ENCODE measurements around the gene CACNB1.
A peak's percentile ranks its signal among the peaks of the same experiment; 100 is the strongest.

Gene CACNB1

DNA sequence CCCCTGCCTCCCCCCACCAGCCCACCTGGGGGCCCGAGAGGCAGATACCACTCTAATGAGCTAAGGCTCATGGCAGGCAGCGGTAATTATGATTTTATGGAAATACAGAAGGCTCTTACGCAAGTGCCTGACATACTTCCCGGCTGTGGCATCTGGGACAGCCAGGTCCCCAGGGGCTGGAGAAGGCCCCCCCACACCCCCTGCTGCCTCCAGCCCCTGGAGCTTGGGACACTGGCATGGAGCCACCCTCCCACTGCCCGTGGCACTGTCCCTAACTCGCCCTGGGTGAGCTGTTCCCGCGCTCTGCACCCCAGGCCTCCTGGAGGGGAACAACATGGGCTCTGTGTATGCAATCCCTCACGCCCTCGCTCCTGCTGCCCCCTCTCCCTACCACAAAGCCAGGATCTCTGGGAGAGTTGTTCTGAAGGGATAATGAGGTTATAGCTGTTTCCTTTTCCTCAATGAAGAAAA, 33.7 kb upstream of the CACNB1 start:
- Mint-ChIP-seq H3K27ac (no peak overlapping the region), H3K4me3 (no peak overlapping the region), H3K9me3 (no peaks in the 10 kb centered on the region), H3K36me3 (no peaks in the 10 kb centered on the region), H3K27me3 (peaks cover 9% of the 10 kb centered on the region), H3K4me1 (peaks cover 21% of the 10 kb centered on the region)

DNA sequence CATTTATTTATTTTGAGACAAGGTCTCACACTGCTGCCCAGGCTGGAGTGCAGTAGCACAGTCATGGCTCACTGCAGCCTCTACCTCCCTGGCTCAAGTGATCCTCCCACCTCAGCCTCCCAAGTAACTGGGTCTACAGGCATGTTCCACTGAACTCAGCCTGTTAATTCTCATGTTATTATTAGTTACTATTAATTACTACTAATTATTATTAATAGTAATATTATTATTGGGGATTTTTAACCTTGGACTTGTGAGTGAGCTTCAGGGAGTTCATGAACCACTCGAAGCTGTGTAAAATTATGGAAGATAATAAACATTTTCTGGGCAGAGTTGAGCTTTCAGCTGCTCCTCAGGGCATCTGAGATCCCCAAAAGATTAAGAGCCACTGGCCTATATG, 32.9 kb upstream of the CACNB1 start:
- Mint-ChIP-seq H3K4me3 (no peak overlapping the region), H3K4me1 (peaks cover 18% of the 10 kb centered on the region)

DNA sequence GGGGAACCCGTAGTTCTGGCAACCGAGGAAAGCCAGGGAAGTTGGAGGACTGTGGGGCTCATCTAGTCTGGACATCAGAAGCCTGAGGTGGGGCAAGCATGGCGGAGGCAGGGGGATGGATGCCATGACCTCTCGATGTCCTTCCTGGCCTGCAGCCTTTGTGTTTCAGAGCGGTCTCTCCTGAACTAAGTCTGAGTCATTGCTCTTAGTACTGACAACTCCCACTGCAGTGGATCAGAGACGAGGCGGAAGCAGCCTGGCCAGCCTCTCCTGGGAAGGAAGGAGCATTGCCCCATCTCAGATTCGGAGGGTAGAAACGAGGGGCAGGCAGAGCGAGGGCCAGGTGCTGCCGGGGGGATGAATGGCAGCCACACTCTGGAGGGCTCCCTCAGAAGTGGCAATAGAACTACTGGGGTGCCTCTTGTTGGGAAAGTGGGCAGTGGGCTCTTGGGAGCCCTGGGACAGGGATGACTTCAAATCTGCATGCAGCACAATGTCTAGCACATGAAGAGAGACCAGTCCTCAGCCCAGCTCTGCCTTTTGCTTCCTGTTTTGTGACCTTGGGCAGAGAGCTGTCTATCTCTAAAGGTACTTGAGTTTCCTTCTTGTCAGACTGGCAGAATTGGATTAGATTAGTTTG, 31.9 kb upstream of the CACNB1 start:
- Mint-ChIP-seq H3K4me3 (no peak overlapping the region), H3K4me1 (peaks cover 17% of the 10 kb centered on the region), H3K27ac (no peak overlapping the region), H3K36me3 (no peaks in the 10 kb centered on the region), H3K9me3 (no peaks in the 10 kb centered on the region), H3K27me3 (peaks cover 13% of the 10 kb centered on the region)

More for the DNA sequence above, 32.9 kb upstream of the CACNB1 start:
- peaks cover 12% of the 10 kb centered on the region for H3K27me3 Mint-ChIP-seq
- no peaks in the 10 kb centered on the region for H3K9me3 Mint-ChIP-seq
- no peak overlapping the region for H3K27ac Mint-ChIP-seq
- no peaks in the 10 kb centered on the region for H3K36me3 Mint-ChIP-seq

DNA sequence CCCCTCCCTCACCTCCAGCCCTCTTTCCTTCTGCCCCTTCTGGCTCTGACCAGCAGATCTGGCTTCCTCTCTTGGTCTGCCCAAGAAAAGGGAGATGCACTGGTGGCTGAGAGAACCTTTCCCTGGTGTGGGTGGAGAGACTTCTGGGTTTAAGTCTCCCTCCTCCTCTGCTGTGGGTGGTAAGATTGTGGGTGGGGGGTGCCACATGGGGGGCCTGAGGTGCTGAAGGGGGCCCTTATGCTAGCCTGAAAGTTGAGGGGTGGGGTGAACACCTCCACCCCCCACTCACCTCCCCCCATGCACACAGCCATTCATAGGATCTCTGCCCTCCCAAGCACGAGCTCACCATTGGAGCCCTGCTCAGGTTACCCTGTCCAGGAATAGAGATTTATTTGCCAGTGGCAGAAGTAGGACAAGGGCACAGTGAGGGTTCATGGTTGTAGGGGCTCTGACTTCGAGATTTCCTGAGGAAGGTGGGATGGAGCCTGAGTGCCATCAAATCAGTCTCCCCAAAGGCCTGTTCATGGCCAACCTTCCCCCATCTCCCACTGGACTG, 30.0 kb upstream of the CACNB1 start:
- no peaks in the 10 kb centered on the region for H3K9me3 Mint-ChIP-seq
- H3K4me1 Mint-ChIP-seq, result peaks cover 17% of the 10 kb centered on the region
- no peaks in the 10 kb centered on the region for H3K36me3 Mint-ChIP-seq
- peaks cover 16% of the 10 kb centered on the region for H3K27me3 Mint-ChIP-seq
- no peak overlapping the region for H3K4me3 Mint-ChIP-seq
- no peak overlapping the region for H3K27ac Mint-ChIP-seq

DNA sequence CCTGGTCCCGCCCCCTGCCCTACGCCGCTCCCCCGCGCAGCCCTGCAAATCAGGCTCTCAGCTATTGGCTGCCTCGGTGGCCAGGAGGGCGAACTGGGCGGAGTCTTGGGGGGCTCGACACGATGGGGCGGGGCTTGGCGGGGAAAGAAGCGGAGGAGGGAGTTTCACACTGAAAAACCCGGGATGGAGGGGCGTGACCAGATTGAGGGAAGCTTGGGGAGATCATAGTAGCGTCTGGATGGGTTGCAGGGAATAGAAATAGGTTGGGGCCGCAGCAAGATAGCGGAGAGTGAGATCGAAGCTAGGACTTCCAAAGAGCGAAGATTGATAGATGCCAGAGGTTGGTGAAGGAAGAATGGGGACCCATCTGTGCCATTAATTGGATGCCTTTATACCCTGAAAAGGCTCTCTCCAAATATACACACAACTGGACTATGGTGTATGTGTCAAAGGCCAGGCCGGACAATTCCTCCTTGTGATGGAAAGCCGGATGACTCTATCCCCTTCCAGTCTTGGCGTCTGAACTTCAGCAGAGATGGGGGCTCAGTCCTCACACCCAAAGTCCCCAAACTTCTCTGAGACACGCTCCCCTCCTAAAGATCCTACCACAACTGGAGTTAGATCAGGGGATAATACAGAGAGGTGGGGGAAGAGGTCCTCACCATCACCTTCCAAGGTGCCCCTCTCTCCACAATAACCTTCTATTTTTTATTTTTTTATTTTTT, 28.7 kb upstream of the CACNB1 start:
- Mint-ChIP-seq H3K36me3 (no peaks in the 10 kb centered on the region), H3K9me3 (no peaks in the 10 kb centered on the region), H3K4me3 (peak overlapping the region; percentile 88), H3K27me3 (peaks cover 16% of the 10 kb centered on the region), H3K4me1 (peaks cover 6% of the 10 kb centered on the region), H3K27ac (no peak overlapping the region)

DNA sequence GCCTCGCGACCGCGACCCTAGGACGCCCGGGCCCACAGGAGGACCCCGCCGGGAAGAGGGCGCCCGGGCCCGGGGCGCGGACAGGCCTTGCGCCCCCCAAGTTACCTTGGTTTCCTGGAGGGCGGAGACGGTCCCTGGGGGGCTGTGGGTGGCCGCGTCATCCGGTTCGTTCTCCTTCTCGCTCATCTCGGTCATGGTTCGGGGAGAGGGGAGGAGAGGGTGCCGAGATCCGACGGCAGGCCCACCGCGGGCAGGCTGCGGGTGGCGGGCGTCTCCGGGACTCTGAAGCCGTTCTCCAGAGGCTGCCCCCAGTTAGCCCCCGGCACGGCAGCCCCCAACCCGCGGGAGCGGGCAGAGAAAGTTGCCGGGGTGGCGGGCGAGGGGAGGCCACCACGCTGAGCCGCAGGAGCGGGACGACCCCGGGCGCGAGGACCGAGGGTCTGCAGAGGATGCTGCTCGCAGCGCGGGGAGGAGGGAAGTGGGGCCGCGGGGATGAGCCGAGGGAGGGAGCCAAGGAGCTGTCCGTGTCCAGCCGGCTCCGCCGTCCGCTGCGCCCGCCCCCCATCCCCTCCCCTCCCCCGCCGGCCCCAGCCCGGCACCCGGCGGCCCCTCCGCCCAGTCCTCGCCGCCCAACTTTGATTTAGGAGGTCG, 28.0 kb upstream of the CACNB1 start, which contains the start of gene STAC2:
TSS of gene STAC2 (minus strand) at position 638 of the 651 bp plus-strand sequence. CDS start at position 195, 443 bp downstream.
- Mint-ChIP-seq H3K4me3 (peak within 1 kb of the TSS; percentile 88), H3K27ac (no peak within 1 kb of the TSS), H3K27me3 (peaks cover 16% of the 10 kb centered on the region), H3K9me3 (no peaks in the 10 kb centered on the region), H3K36me3 (no peaks in the 10 kb centered on the region), H3K4me1 (peaks cover 6% of the 10 kb centered on the region)

DNA sequence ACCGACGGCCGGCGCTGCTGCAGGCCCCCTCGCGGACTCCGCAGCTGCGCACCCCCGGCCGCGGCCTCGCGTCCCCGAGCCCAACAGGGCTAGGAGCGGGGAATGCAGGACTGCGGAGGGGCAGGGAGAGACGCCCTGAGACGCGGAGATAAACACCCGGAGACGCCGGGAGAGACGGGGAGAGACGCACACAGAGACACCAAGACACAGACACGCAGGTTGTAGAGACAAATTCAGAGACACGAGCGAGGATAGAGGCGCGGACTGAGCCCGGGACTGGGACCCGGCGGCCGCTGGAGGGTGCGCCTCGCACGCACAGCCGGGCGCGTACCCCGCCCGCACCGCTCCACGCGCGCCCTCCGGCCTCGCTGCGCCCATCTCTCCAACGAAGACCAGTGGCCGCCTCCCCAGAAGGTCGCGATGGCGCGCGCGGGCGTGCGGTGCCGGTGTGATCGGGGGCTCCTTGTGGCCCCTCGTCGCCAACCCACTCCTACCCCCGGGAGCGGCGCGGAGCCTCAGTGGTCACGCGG, 27.4 kb upstream of the CACNB1 start:
- Mint-ChIP-seq H3K27me3 (peaks cover 16% of the 10 kb centered on the region), H3K4me1 (peaks cover 6% of the 10 kb centered on the region), H3K9me3 (no peaks in the 10 kb centered on the region), H3K36me3 (no peaks in the 10 kb centered on the region), H3K4me3 (peak overlapping the region; percentile 82), H3K27ac (no peak overlapping the region)

DNA sequence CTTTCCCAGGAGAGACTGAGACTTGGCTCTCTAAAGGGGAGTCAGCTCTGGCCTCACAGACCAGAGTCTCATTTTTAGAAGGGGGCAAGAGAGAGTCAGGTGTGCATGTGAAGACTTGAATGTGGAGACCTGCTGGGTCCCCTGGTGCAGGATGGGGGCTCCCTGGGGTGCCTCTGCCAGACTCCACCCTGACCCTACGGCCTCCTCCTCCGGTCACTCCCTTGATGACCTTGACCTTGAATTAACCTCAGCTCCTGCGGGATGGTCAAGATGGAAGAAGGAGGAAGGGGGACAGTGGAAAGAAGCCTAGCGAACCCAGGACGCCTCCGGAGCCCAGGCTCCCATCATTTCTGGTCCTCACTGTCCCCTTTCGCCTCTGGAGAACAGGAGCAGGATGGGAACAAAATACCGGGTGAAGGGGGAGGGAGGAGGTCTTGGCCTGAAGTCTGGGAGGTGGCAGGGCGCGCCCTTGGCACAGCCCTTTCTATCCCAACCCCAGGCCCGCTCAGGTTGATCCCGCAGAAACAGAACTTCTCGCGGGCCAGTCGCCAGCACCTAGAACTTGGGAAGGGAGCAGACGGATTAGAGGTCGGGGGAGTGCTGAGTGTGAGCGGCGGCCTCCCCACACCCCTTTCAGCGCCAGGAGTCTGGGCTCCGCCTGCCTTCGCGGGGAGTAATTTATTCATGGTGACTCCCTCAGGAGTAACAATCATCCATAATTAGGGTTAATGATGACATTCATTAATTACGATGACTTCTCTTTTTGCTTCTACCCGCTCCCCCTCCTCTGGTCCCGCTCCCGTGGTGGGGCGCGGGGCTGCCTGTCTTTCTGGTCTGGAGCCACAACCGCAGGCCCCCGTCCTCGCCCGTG, 26.7 kb upstream of the CACNB1 start:
- peaks cover 15% of the 10 kb centered on the region for H3K27me3 Mint-ChIP-seq

DNA sequence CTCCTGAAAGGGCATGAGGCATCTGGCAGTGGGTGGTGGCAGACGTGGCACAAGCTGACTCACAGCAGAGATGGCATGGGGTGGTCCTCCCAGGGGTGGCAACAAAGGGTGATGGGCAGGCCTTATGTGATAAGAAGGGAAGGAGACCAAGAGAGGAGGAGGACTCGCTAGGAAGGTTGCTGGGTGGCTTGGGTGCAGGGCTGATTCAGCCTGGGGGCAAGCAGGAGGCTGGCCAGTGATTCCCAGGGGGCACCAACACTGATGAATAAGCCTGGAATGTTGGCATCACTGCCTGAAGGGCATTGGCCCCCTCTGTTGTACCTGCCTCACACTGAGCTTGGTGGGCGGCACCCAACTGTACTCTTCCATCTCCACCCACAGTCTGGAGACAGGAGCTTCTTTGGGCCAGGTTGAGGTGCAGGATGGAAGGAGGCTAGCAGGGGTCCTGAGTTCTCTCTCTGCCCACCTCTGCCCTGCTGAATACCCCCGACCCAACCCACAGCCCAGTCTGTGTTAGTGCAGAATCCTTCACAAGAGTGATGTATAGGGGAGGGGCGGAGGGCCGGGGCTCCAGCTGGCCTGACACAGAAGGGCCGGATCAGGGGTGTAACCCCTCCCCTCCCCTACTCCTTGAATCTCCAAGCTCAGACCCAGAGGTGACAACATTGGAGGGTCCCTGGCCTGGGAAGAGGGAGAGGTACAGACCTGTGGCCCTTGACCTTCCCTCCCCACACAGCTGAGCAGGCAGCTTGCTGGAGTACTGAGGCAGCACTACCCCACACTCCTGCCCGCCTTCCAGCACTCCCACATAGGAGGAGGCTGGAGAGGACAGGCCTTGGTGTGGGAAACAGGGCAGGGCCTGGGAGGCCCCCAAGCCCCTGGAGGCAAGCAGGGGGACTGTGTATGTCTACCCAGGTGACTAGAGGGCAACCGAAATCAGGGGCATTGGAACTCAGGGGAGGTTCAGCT, 25.7 kb upstream of the CACNB1 start:
- no peak overlapping the region for H3K27ac Mint-ChIP-seq
- H3K36me3 Mint-ChIP-seq, result no peaks in the 10 kb centered on the region
- H3K4me1 Mint-ChIP-seq, result peaks cover 6% of the 10 kb centered on the region
- H3K27me3 Mint-ChIP-seq, result peaks cover 17% of the 10 kb centered on the region
- H3K4me3 Mint-ChIP-seq, result peak overlapping the region; percentile 60
- H3K9me3 Mint-ChIP-seq, result no peaks in the 10 kb centered on the region

More for the DNA sequence above, 26.7 kb upstream of the CACNB1 start:
- no peak overlapping the region for H3K27ac Mint-ChIP-seq
- H3K4me1 Mint-ChIP-seq, result peaks cover 6% of the 10 kb centered on the region
- H3K9me3 Mint-ChIP-seq, result no peaks in the 10 kb centered on the region
- H3K4me3 Mint-ChIP-seq, result peak overlapping the region; percentile 60
- H3K36me3 Mint-ChIP-seq, result no peaks in the 10 kb centered on the region

DNA sequence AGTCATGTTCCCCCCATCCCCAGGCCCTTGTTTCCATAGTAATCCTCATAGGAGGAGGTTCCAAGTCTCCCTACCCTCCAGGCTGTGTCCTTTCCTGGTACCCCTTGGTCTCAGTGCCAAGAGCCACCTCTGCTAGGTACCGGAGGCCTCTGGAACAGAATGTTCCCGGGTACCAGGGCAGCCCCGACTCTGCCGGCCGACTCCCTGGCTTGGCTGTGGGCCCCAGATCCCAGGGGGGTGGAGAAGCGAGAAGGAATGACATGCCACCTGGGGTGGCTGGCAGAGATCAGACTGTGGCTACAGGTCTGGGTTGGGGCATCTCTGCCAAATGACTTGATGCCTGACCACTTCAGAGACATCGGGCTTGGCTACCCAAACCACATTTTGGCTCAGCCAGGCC, 24.7 kb upstream of the CACNB1 start:
- Mint-ChIP-seq H3K9me3 (no peaks in the 10 kb centered on the region), H3K27me3 (peaks cover 12% of the 10 kb centered on the region), H3K4me1 (peaks cover 6% of the 10 kb centered on the region), H3K4me3 (no peak overlapping the region), H3K36me3 (no peaks in the 10 kb centered on the region), H3K27ac (no peak overlapping the region)

DNA sequence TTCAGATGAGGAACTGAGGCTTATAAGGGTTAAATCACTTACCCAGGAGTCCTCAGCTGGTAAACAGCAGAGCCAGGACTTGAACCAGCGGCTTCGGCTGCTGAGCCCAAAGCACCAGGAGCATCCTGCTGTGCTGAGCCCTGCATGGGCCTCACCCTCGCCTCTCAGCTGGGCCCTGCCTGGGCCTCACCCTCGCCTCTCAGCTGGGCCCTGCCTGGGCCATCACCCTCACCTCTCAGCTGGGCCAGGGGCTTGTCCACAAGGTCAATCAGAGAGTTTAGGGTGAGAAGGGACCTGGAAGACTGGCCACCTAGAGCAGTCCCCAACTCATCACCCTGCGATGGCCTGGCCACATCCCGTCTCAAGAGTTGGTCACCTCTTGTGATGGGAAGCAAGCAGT, 24.1 kb upstream of the CACNB1 start:
- Mint-ChIP-seq H3K27me3 (peaks cover 12% of the 10 kb centered on the region), H3K9me3 (no peaks in the 10 kb centered on the region), H3K4me3 (no peak overlapping the region), H3K27ac (no peak overlapping the region), H3K36me3 (no peaks in the 10 kb centered on the region), H3K4me1 (peaks cover 6% of the 10 kb centered on the region)

DNA sequence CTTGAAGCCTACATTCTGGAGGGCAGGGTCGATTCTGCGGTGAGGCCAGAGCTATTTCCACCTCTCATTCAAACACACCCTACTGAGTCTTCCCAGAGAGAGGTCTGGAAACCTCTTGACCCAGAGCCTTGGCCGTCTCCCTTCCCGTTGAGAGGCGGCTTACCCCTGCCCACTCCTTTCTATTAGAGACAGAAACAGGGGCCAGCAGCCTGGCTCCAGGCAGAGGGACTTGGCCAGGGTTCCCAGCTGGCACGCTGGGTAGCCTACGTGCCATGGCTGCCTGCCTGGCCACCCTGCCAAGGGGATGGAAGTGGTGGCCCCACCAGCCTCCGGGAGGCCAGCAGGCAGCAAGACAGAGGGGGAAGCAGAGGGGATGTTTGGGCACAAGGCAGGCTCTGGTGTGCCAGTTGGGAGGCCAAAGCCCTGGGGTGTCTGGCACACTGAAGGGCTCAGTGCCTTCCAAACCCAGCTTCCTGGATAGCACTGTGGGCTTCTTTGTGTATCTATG, 22.2 kb upstream of the CACNB1 start:
- Mint-ChIP-seq H3K4me1 (no peaks in the 10 kb centered on the region), H3K36me3 (no peaks in the 10 kb centered on the region), H3K27ac (no peak overlapping the region), H3K9me3 (no peaks in the 10 kb centered on the region), H3K27me3 (peaks cover 5% of the 10 kb centered on the region), H3K4me3 (no peak overlapping the region)

DNA sequence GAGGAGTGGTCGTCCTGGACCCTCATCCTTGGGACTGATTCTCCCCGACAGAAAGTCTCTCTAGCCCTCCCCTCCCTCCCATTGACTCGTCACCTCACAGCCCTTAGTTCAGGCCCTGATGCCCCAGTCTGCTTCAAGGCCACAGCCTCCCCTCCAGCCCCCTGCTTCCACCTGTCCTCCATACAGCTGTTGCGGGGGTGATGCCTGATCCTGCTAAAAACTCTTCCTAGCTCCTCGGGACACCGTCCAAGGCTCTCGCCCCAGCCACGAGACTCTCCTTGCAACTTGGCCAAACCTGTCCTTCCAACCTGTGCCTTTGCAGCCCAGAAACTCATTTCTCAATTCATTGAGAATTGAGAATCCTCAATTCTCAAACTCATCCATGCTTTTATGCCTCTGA, 21.4 kb upstream of the CACNB1 start:
- Mint-ChIP-seq H3K27ac (no peak overlapping the region), H3K4me3 (no peak overlapping the region), H3K4me1 (no peaks in the 10 kb centered on the region), H3K27me3 (peaks cover 5% of the 10 kb centered on the region), H3K36me3 (no peaks in the 10 kb centered on the region), H3K9me3 (no peaks in the 10 kb centered on the region)

Measured in activated naive CD4-positive, alpha-beta T cell treated with anti-CD3 and anti-CD28 coated beads, Interleukin-2, amount 50 U/mL, for 24 hours (primary cell).